ENCODE results near the gene BNIP2.
"Not testable (repeated sequence)": the region's sequence is repeated elsewhere in the genome, so short reads cannot be mapped to it uniquely, and the experiment has no call there.

The BNIP2 gene

DNA sequence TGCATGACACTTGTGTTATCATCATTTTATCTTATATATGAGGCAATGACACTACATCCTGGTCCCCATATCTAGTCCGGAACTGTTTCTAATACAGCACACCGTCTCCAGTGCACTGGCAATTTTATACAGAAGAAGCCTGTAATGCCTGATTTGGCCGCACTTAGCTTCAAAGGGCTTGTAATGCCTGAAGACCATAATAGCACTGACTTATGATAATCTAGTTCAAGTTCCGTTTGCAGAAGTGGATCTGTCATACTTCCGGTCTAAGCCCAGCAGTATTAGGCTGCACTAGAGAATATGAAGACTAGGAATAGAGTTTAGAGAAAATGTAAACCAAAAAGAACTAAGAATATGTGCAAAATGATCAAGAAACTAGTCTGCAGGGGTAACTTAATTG lies 1.3 kb downstream of the BNIP2 start:
- no peak for DNase-seq

DNA sequence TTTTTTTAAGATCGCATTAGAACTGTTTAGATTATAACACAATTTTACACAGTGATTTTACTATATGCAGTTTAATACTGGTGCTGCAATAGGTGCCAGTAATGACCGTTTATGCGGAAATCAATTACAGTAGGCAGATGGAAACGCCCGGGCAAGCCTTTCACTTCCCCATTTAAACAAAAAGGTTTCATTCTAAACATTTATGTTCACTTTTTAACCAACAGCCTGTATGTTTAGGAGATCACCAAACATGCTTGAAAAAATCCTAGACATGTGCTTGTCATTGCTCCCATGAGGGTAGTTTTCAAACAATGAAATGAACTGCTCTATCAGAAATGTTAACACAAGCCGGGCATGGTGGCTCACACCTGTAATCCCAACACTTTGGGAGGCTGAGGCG lies 2.7 kb downstream of the BNIP2 start:
- DNase-seq: no peak

DNA sequence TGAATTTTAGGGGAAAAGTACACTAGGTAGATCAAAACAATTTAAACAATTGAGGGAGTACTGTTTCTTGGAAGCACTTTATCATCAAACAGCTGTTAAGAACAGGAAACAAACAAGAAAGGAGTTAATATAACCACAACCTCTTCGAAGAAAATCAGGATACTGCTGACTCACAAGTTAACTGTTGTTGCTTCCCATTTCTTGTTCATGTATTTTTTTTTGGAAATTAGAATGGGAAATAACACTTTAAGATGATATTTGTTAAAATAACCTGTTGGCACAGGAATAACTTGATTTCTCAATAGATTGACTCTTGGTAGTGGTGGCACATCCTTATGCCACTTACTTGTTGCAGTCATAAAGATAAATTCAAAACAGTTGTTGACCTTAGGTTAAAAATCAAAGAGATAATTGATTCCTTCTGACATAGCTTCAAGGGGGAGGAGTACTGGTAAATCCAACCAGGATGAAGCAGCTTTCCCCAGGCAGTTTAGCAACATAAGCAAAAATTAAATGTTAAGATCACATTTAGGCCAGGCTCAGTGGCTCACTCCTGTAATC lies 3.3 kb downstream of the BNIP2 start:
- no peak for DNase-seq

DNA sequence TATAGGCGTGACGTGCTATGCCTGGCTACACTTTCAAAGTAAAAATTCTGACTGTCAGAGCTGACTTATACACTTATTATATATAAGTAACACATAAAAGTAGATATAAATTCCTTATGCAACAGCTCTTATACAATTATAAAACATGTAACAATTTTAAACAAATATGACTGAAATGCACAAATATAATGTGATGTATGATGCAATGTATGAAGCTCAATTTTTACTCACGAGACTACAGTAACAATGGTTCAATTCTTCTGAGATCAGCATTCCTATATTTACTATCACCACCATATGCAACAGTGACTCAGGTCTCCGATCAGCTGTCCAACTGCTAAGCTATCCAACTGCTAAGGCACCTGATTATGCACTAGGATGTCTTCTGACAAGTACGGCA lies 8.2 kb downstream of the BNIP2 start:
- DNase-seq: no peak

DNA sequence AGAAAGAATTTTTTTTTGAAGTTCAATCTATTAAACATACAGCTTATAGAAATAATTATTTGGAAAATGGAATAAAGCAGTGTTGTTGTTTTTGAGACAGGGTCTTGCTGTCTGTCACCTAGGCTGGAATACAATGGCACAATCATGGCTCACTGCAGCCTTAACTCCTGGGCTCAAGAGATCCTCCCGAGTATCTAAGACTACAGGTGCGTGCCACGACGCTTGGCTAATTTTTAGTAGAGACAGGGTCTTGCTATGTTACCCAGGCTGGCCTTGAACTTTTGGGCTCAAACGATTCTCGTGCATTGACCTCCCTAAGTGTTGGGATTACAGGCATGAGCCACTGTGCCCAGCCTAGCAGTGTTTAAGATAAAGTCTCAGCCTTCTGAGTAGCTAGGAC lies 8.8 kb downstream of the BNIP2 start:
- no peak for DNase-seq

DNA sequence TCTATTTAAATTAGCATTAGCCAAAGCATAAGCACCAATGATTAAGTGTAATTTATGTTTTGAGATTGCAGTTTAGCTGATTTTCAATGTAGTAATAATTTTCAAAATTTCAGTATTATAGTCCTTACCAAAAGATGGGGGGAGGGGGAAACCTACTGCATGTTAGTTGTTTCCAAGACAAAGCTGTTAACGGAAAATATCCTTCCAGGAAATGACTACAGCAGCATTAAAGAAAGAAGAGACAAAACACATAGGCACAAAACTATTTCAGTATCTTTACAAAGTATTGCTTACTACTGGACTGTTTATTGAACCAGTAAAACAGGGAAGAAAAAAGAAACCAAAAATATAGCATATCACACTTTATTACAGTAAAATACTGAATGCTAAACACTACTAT lies 10.5 kb downstream of the BNIP2 start:
- DNase-seq: no peak

DNA sequence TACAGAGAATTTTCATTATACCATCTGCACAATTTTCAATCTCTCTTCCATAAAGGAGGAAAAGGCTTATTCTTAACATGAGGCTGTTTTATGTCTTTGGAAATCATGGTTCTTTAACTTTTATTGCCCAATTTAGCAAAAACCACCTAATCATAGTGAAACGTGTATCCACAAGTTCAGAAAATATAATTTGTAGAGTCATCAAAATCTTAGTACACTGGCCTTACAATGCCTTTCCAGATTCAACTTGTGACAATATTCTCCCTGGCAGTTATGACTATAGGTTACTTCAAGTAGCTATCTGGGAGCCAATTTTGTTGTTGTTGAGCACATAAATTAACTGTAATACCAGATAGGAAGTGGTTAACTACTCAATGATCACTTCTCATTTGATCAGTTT lies 10.9 kb downstream of the BNIP2 start:
- no peak for DNase-seq

DNA sequence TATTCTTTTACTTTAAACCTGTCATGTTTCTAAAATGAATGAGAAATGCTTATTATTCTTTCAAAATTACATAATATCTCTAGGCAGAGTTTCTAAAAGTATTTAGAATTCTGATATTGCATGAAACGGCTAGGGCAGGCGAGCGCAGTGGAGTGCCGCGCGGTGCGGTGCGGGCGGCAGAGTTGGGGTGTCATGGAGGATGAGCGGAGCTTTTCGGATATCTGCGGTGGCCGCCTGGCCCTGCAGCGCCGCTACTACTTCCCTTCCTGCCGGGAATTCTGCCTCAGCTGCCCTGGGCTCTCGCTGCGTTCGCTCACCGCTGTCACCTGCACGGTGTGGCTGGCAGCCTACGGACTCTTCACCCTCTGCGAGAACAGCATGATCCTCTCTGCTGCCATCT lies 12.6 kb downstream of the BNIP2 start:
- DNase-seq: no peak

DNA sequence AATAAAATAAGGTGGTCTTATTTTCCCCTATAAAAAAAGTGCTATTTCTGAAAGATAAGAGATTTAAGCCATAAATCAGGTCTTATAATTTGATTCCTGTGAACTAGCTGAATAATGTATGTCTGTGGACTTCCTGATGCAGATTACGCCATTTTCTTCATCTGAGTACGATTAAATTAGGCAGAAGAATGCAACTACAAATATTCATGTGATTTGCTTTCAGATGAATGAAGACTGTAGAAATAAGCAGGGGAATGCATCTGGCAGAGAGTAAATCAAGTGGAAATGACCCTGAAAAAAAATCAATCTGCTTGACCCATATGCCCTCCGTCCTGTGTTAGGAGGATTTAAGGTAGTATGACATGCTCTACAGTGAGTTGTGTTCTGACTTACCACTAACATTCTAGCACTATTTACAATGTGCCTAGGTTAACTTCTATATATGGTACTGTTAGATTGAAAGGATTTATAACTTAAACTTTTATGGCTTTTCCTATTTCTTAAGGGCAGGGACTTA lies 14.7 kb downstream of the BNIP2 start:
- DNase-seq: no peak

DNA sequence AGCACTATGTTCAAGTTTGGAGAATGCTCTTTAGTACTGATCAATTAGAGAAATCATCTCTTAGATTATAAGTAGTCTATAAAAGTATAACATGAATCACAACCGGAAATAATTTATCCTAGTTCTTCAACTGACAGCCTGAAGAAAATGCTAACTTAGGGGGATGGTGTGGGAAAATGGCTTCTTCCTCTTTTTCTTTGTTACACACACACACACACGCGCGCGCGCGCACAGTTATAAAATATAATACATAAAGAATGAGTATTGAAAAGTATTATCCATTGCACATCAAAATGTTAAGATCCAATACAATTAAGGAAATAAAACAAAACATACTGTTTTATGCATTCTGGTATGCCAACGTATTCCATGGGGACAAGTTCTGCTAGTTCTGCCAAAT lies 20.6 kb downstream of the BNIP2 start:
- DNase-seq: no peak

DNA sequence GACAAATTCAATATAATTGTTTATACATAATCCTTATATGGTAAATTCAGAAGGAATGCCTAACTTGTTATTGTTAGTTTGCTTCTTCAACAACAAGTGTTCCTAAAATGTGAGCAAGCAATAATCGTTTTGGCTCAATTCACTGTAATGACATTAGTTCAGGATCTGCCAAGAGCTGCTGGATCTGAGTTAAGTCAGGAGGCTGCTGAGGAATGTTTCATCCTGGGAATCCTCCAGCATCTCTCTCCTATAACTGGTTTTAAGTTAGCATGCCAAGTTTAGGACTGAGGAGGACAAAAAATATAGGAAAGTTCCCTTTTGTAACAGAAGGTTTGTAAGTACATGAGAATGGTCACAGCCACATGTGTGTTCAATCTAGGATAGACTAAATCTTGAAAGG lies 26.9 kb downstream of the BNIP2 start:
- DNase-seq: peak; percentile 61

DNA sequence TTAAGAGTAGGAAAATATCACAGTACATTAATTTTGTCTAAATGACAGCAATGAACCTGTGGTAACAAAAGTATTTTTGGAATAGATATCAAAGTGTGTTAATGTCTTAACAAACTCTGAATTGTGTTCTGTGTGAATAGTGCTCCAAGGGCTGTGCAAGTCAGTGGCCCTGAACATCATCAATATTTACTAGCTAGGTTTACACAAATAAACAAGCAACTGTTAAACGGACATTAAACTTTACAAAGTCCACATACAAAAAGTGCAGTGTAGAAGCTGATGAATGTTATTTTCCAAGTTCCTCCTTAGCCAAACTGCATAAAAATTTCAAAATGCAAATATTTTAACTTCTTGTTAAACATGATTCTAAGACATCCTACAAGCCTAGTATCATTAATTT lies 29.8 kb downstream of the BNIP2 start:
- DNase-seq: no peak

DNA sequence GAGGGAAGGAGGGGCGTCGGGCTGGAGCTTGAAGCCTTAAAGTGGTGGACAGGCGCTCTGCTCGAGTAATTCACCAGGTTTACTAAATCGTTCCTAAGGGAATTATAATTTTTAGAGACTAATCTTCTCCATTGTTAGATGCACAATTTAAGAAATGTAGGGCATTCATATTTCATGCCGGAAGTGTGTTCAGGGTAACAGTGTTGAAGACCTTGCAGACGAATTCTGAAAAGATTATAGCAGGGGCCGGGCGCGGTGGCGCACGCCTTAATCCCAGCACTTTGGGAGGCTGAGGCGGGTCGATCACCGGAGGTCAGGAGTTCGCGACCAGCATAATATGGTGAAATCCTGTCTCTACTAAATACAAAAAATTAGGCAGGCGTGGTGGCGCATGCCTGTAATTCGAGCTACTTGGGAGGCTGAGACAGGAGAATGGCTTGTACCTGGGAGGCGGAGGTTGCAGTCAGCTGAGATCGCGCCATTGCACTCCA lies 31.4 kb downstream of the BNIP2 start:
- no peak for DNase-seq

DNA sequence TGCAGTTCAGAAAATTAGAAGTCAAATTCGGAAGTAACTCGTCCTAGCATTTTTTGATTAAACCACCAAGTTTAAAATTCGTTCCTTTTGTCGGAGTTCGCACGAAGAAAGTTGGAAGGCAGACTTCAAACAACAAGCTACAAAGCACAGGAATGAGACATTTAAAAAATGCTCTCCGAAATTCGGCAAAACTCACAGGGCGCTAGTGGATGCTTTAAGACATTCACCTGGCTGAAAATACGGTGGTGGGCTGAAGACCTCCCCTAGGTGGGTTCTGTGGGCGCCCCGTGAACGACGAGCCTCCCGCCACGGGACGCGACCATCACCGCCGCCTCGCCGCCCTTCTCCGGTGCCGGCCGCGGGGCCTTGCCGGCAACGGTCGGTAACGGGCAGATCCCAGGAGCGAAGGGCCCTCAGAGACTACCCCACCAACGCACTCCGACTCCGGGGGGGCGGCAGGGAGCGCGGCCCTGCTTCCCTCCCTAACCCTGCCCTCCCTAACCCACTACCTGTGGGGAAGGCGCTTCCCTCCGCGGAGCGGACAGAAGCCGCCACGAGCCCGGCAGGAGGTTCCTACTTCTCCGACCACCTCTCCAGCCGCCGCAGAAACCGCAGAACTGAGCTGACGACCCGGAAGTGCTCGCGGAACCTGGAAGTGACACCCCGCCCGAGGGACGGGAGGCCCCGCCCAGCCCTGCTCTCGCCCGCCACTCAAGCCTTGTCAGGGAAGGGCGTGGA lies 32.1 kb downstream of the BNIP2 start, which contains the start of gene GTF2A2:
TSS of gene GTF2A2 (minus strand) at position 619 of the 738 bp plus-strand sequence. CDS start 5,238 bp downstream, outside the sequence.
- DNase-seq: peak; percentile 97

DNA sequence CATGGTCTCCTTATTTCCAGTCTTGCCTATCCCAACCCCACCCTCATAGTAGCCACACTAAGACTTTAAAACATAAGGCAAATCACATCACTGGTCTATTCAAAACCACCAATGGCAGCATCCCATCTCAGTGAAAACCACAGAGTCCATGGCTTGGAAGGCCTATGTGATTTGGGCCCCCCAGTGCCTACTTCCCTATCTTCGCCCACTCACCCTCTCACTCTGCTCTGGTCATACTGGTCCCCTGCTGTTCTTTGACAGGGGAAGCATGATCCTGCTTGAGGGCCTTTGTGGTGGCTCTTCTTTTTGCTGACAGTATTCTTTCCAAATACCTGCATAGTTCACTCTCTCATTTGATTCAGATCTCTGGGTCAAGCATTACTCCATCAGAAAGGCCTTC lies 35.1 kb downstream of the BNIP2 start:
- no peak for DNase-seq

DNA sequence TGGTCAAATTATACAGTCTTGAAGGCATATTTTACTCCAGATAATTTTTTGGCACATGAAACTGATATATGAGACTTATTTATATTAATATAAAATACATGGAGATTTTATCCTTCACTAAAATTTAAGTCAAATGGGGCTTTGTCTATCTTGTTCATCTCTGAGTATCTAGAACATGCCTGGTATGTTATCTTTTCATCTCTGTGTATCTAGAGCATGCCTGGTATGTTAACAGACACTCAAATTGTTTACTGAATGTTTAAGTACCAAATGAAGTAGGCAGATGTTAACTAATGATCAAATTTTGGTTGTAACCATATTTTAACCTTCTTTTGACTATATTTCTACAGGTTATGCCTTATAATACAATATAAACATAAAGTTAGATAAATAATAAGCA lies 39.5 kb downstream of the BNIP2 start:
- DNase-seq: no peak

DNA sequence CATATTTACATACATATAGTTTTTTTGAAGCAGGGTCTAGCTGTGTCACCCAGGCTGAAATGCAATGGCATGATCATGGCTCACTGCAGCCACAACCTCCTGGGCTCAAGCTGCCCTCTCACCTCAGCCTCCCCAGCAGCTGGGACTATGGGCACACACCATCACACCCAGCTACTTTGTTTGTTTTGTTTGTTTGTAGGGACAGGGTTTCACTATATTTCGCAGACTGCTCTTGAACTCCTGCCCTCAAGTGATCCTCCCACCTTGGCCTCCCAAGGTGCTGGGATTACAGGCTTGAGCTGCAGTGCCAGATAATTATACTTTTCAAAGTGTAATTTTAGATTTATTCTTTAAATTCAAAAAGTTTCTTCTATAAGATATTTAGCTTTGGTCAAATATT lies 42.0 kb downstream of the BNIP2 start:
- no peak for DNase-seq

DNA sequence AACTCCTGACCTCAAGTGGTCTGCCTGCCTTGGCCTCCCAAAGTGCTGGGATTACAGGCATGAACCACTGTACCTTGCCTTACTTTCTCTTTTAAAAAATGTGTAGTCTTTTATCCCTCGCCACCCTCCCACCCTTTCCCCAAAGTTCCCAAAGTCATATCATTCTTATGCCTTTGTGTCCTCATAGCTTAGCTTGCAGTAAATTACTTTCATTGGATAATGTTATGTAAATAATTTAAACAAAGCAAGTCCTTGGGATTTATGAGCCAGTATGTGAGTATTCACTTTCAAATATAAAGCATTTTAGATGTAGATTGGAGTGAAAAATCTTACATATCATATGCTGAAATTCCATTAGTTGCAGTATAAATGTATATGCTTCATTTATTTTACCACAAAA lies 42.8 kb downstream of the BNIP2 start:
- no peak for DNase-seq

DNA sequence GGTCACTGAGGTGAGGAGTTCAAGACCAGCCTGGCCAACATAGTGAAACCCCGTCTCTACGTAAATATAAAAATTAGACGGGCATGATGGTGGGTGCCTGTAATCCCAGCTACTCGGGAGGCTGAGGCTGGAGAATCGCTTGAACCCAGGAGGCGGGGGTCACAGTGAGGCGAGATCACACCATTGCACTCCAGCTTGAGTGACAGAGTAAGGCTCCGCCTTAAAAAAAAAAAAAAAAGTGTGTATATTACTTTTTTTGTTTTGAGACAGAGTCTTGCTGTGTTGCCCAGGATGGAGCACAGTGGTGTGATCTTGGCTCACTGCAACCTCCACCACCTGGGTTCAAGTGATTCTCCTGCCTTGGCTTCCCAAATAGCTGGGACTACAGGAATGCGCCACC lies 43.3 kb downstream of the BNIP2 start:
- DNase-seq: not testable (repeated sequence)

DNA sequence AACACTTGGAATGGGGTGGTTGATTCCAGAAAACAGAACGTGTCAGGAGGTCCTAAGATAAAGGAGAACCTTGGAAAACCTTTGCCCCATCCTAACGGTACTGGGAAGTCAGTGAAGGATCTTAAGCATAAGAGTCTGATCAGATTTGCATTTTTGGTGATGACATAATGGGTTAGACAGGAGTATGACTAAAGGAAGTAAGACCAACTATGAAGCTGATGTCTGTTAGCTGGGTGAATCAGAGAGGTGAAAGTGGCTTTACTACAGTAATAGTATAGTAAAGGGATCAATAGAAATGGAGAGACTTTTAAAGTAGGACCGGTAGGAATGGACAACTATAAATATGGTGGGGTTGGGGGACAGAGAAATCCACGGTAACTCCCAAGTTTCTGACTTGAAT lies 44.4 kb downstream of the BNIP2 start:
- DNase-seq: no peak

DNA sequence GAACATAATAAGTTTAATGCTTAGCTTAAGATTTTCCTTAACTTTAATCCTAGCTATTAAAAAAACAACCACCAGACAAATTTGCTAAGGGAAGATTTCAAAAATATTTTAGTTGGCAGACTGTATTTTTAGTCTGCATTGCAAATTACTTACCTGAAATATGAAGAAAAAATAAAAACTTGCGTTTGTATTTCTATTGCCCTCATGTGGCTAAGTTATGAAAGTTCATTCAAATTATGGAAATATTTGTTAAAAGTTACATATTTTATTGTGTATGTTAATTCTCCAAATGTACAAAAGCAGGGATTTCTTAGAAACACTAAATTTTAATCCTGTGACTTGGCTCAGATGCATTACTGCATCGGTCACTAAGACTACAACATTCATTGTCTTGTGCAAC lies 46.8 kb downstream of the BNIP2 start:
- no peak for DNase-seq

DNA sequence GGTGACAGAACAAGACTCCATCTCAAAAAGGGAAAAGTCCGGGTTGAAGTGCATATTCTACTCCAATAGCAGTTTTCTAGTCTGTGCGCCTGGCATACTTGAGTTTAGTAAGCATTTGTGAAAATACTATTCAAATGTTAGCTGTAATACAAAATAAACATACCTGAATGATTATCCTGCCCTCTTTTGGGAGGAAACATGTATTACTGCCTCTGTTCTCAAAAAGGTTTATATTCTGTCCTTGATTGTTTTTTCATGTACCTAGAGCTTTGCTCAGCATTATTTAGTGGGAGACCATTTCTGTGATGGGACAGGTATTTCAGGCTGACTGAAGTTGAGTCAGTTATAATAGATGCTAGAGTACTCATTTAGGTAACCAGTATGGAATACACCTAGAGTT lies 51.6 kb downstream of the BNIP2 start:
- not testable (repeated sequence) for DNase-seq

DNA sequence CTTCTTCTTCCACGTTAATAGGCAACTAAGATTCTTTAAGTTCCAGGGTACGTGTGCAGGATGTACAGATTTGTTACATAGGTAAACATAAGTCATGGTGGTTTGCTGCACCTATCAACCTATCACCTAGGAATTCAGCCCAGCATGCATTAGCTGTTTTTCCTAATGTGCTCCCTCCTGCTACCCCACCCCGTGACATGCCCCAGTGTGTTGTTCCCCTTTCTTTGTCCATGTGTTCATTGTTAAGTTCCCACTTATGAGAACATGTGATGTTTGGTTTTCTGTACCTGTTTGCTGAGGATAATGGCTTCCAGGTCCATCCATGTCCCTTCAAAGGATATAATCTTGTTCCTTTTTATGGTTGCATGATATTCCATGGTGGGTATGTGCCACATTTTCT lies 52.9 kb downstream of the BNIP2 start:
- no peak for DNase-seq

DNA sequence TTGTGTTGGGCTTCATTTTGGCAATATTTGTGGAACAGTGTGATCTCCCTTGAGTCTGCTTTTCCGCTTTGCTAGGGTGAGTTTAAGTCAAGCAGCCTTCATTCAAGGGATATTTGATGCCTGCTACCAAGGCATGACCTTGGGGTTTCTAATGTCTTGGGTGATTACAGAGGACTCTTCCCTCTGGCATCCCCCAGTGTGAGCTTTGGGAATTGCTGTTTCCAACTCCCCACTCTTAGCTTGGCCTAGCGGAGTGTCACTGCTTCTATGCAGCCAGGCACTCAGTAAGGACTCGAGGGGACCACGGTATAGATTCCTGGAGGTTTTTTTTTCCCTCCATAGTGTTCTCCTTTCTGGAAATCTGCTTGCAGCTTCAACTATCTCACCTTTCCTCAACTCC lies 56.4 kb downstream of the BNIP2 start:
- DNase-seq: no peak

DNA sequence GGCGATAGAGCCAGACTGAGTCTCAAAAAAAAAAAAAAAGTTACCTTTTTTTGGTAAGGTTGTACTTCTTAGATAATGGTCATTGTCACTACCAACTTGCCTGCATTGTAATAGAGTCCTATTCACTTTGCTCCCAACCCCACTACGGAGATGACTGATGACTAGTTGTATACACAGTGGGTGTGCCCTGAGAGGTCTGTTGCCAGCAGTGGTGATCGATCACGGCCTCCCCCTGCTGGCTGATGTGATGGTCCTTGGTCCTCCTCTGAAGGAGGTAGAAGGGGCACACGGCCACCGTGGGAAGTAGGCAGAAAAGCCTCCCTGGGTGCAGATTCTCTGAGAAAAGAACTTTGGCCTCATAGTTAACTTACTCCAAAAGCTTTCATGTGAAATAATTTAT lies 66.8 kb downstream of the BNIP2 start:
- DNase-seq: no peak
